ENCODE data around the gene KIF12.

KIF12 gene

GRCh38 chr9:114070188-114071103 lies 28.6 kb downstream of the KIF12 start:
- DNase-seq, result no peak

- no peak for DNase-seq
These were observed 29.5 kb downstream of the KIF12 start for GRCh38 chr9:114069476-114070187.

- DNase-seq, result no peak
These were observed 33.8 kb downstream of the KIF12 start for GRCh38 chr9:114065304-114065703.

GRCh38 chr9:114061830-114062474 lies 37.1 kb downstream of the KIF12 start:
- DNase-seq, result no peak

GRCh38 chr9:114061292-114061691 lies 37.8 kb downstream of the KIF12 start:
- no peak for DNase-seq

GRCh38 chr9:114060711-114061110 lies 38.4 kb downstream of the KIF12 start:
- no peak for DNase-seq

GRCh38 chr9:114060070-114060469 lies 39.0 kb downstream of the KIF12 start:
- DNase-seq, result no peak

GRCh38 chr9:114059047-114059803 lies 39.9 kb downstream of the KIF12 start:
- DNase-seq, result peak in 1 of 51 donors; percentile 14

GRCh38 chr9:114058688-114059046 lies 40.4 kb downstream of the KIF12 start:
- no peak for DNase-seq

GRCh38 chr9:114057161-114057885 lies 41.8 kb downstream of the KIF12 start:
- DNase-seq, result no peak

GRCh38 chr9:114056527-114056926 lies 42.6 kb downstream of the KIF12 start:
- DNase-seq, result no peak

GRCh38 chr9:114055894-114056293 lies 43.2 kb downstream of the KIF12 start:
- no peak for DNase-seq

GRCh38 chr9:114055061-114055460 lies 44.0 kb downstream of the KIF12 start:
- no peak for DNase-seq

GRCh38 chr9:114054191-114054690 lies 44.9 kb downstream of the KIF12 start:
- no peak for DNase-seq

GRCh38 chr9:114053246-114054005 lies 45.7 kb downstream of the KIF12 start:
- DNase-seq, result no peak

- no peak for DNase-seq
These were observed 47.4 kb downstream of the KIF12 start for GRCh38 chr9:114051706-114052105.

- no peak for DNase-seq
These were observed 47.8 kb downstream of the KIF12 start for GRCh38 chr9:114051281-114051680.

GRCh38 chr9:114050646-114051045 lies 48.4 kb downstream of the KIF12 start:
- DNase-seq, result no peak

GRCh38 chr9:114050226-114050568 lies 48.9 kb downstream of the KIF12 start:
- DNase-seq, result no peak
